HCT116 (cell line): Measurements from ENCODE around the gene MPPED1. TPM values are rescaled to one million over a fixed set of nuclear protein-coding genes. Genes with fewer than 3 reads are reported as not detected.

Experiments used
- ATAC-seq: fragments of 200-7000 bp; cut with Tn5 transposase; 2 replicates; pipeline ENCODE4 v1.9.1; 2020; ENCODE audit warnings: mild to moderate bottlenecking, moderate library complexity
- BruUV-seq: library from RNA; stranded (reverse); fragments of 400-500 nt; replicated peaks from 2 replicates; lab custom pipeline; 2021; lab: Mats Ljungman, UMichigan
- CTCF ChIA-PET: fragments of 300-600 bp; sonication (Branson Sonifier 250); formaldehyde crosslinking; loops from one replicate; lab custom pipeline; 2021; ENCODE audit warnings: antibody characterized with exemption; lab: Charles Lee
- POLR2A ChIA-PET: fragments of 300-600, 350-600 bp; sonication (Branson Sonifier 250); formaldehyde crosslinking; loops from one replicate; lab custom pipeline; 2021; ENCODE audit warnings: antibody characterized with exemption; lab: Charles Lee
- RAD21 ChIA-PET, 2 experiments: fragments of 300-600 bp; sonication (Branson Sonifier 250); formaldehyde crosslinking; loops; one replicate each; lab custom pipeline; 2023; ENCODE audit warnings: low total read pairs in 2 of 2; ENCODE audit not compliant: uncharacterized antibody in 2 of 2, unreplicated experiment in 2 of 2, low non-redundant PET in 1 of 2; lab: Charles Lee
- DNase-seq: peaks from one replicate; pipeline ENCODE4 v3.0.0-alpha.2; 2010; ENCODE audit warnings: low read depth, low spot score
- H2AFZ ChIP-seq: fragments of 200-600 bp; shearing (Covaris generic), sonication (generic); 2 replicates; pipeline ENCODE4 v1.6.1; 2017; ENCODE audit warnings: low read depth, mixed run types, mixed read lengths, antibody characterized with exemption, low read length; ENCODE audit not compliant: poor library complexity, severe bottlenecking
- H3K27ac ChIP-seq: 2 replicates; pipeline ENCODE4 v1.5.1; 2012; ENCODE audit warnings: low read depth, low read length
- H3K27me3 ChIP-seq: fragments of 200-600 bp; sonication (generic); 2 replicates; pipeline ENCODE4 v1.6.1; 2016; ENCODE audit warnings: mixed run types, low read length, mixed read lengths; ENCODE audit not compliant: insufficient read depth
- H3K36me3 ChIP-seq, 2 experiments: fragments of 200-500 bp in 1 of 2; fragments of 200-600 bp in 1 of 2; sonication (Bioruptor generic) in 1 of 2; sonication (generic) in 1 of 2; 2 replicates each; pipeline versions ENCODE4 v1.5.1 to v1.6.1; 2014 to 2016; ENCODE audit warnings: low read length in 2 of 2, inconsistent platforms in 1 of 2, mixed read lengths in 1 of 2, mixed run types in 1 of 2; ENCODE audit not compliant: insufficient read depth in 2 of 2, control insufficient read depth in 1 of 2
- H3K4me1 ChIP-seq, 2 experiments: fragments of 200-600 bp in 1 of 2; sonication (generic) in 1 of 2; 2 replicates each; pipeline versions ENCODE4 v1.5.1 to v1.6.1; 2012 to 2017; ENCODE audit warnings: low read length in 2 of 2, inconsistent platforms in 1 of 2, mild to moderate bottlenecking in 1 of 2, mixed read lengths in 1 of 2, mixed run types in 1 of 2, moderate library complexity in 1 of 2; ENCODE audit not compliant: insufficient read depth in 2 of 2, control insufficient read depth in 1 of 2
- H3K4me2 ChIP-seq: fragments of 200-600 bp; sonication (generic); 2 replicates; pipeline ENCODE4 v1.6.1; 2017; ENCODE audit warnings: mixed run types, low read length, mixed read lengths
- H3K4me3 ChIP-seq, 2 experiments: fragments of 200-600 bp in 1 of 2; sonication (generic) in 1 of 2; replicated peaks in 1 of 2; 2 replicates each; pipeline ENCODE4 v1.5.1; 2011 to 2016; ENCODE audit warnings: low read length in 2 of 2, control low read depth in 1 of 2, low read depth in 1 of 2, mild to moderate bottlenecking in 1 of 2, mixed read lengths in 1 of 2, mixed run types in 1 of 2
- H3K79me2 ChIP-seq: fragments of 200-600 bp; sonication (generic); 2 replicates; pipeline ENCODE4 v1.6.1; 2017; ENCODE audit warnings: mild to moderate bottlenecking, mixed run types, low read length, moderate library complexity, mixed read lengths; ENCODE audit not compliant: insufficient read depth
- H3K9ac ChIP-seq: fragments of 200-600 bp; sonication (generic); 2 replicates; pipeline ENCODE4 v1.6.1; 2016; ENCODE audit warnings: low read length, mixed read lengths
- H3K9me2 ChIP-seq: fragments of 200-600 bp; sonication (generic), shearing (Covaris generic); 2 replicates; pipeline ENCODE4 v1.6.1; 2017; ENCODE audit warnings: mixed run types, mild to moderate bottlenecking, moderate library complexity; ENCODE audit not compliant: insufficient read depth
- H3K9me3 ChIP-seq, 2 experiments: fragments of 200-500 bp in 1 of 2; fragments of 200-600 bp in 1 of 2; sonication (Bioruptor generic) in 1 of 2; sonication (generic) in 1 of 2; 2 replicates each; pipeline ENCODE4 v1.6.1; 2014 to 2017; ENCODE audit warnings: low read length in 2 of 2, mixed read lengths in 2 of 2, inconsistent platforms in 1 of 2, low read depth in 1 of 2, mild to moderate bottlenecking in 1 of 2, mixed run types in 1 of 2, moderate library complexity in 1 of 2; ENCODE audit not compliant: control insufficient read depth in 1 of 2, insufficient read depth in 1 of 2
- H4K20me1 ChIP-seq: fragments of 200-600 bp; sonication (generic), shearing (Covaris generic); 2 replicates; pipeline ENCODE4 v1.6.1; 2017; ENCODE audit warnings: mixed run types, mild to moderate bottlenecking, moderate library complexity; ENCODE audit not compliant: insufficient read depth
- CEBPB ChIP-seq: IDR thresholded peaks from 2 replicates; pipeline ENCODE4 v1.6.1; 2012; ENCODE audit warnings: low read depth
- EGR1 ChIP-seq: IDR thresholded peaks from 2 replicates; pipeline ENCODE4 v1.6.1; 2012; ENCODE audit warnings: low read depth
- ELF1 ChIP-seq: IDR thresholded peaks from 2 replicates; pipeline ENCODE4 v1.6.1; 2012; ENCODE audit warnings: low read depth, borderline replicate concordance
- EZH2 ChIP-seq: fragments of 200-600 bp; sonication (generic); IDR thresholded peaks from 2 replicates; pipeline ENCODE4 v1.6.1; 2017; ENCODE audit warnings: antibody characterized with exemption, mixed run types
- EZH2phosphoT487 ChIP-seq: fragments of 200-600 bp; IDR thresholded peaks from 2 replicates; pipeline ENCODE4 v1.6.1; 2018; ENCODE audit warnings: antibody characterized with exemption, borderline replicate concordance
- FOSL1 ChIP-seq: IDR thresholded peaks from 2 replicates; pipeline ENCODE4 v1.6.1; 2012; ENCODE audit warnings: low read depth
- JUND ChIP-seq: IDR thresholded peaks from 2 replicates; pipeline ENCODE4 v1.6.1; 2012
- SIN3A ChIP-seq: IDR thresholded peaks from 2 replicates; pipeline ENCODE4 v1.6.1; 2012; ENCODE audit warnings: low read depth
- SP1 ChIP-seq: IDR thresholded peaks from 2 replicates; pipeline ENCODE4 v1.6.1; 2012; ENCODE audit warnings: low read depth
- SRF ChIP-seq: IDR thresholded peaks from 2 replicates; pipeline ENCODE4 v1.6.1; 2012; ENCODE audit warnings: low read depth
- TCF7L2 ChIP-seq: IDR thresholded peaks from 2 replicates; pipeline ENCODE4 v1.7.0; 2011; ENCODE audit warnings: borderline replicate concordance, inconsistent platforms; ENCODE audit not compliant: insufficient read depth, insufficient read length; ENCODE audit errors: extremely low read depth
- YY1 ChIP-seq: IDR thresholded peaks from 2 replicates; pipeline ENCODE4 v1.6.1; 2011; ENCODE audit warnings: low read length, low read depth, moderate library complexity, mild to moderate bottlenecking; ENCODE audit not compliant: insufficient replicate concordance; ENCODE audit errors: extremely low read depth
- ZNF274 ChIP-seq: fragments of 200-500 bp; sonication (Bioruptor generic); IDR thresholded peaks from 2 replicates; pipeline ENCODE4 v1.6.1; 2014; ENCODE audit warnings: mild to moderate bottlenecking, low read depth, low read length, inconsistent platforms
- intact Hi-C: fragments of 100-400 bp; cut with micrococcal nuclease; formaldehyde crosslinking; loops from 2 replicates; pipeline ENCODE4 v1.10.0; 2022
- total RNA-seq: library from RNA; stranded (reverse); gene quantifications from one replicate; pipeline ENCODE4 v1.2.1, GENCODE V29; 2021; ENCODE audit not compliant: unreplicated experiment
- TF ChIP-seq, protein P1 (sequence below): IDR thresholded peaks from 2 replicates; pipeline ENCODE4 v1.6.1; 2012; ENCODE audit warnings: low read depth
- TF ChIP-seq, protein P2 (sequence below): IDR thresholded peaks from 2 replicates; pipeline ENCODE4 v1.6.1; 2012
- TF ChIP-seq, protein P3 (sequence below): IDR thresholded peaks from 2 replicates; pipeline ENCODE4 v1.6.1; 2012
- TF ChIP-seq, protein P4 (sequence below): IDR thresholded peaks from 2 replicates; pipeline ENCODE4 v1.6.1; 2011; ENCODE audit warnings: mild to moderate bottlenecking, low read length, moderate library complexity; ENCODE audit not compliant: insufficient replicate concordance; ENCODE audit errors: extremely low read depth
- TF ChIP-seq, protein P5 (sequence below), 3 experiments: fragments of 200-600 bp in 1 of 3; sonication (generic) in 1 of 3; IDR thresholded peaks in 2 of 3; conservative IDR thresholded peaks in 1 of 3; 2 replicates each; pipeline ENCODE4 v1.5.1; 2012 to 2017; ENCODE audit warnings: low read depth in 2 of 3, low read length in 2 of 3, antibody characterized with exemption in 1 of 3, borderline replicate concordance in 1 of 3, control low read depth in 1 of 3, mild to moderate bottlenecking in 1 of 3, mixed read lengths in 1 of 3, mixed run types in 1 of 3, moderate library complexity in 1 of 3; ENCODE audit not compliant: insufficient read depth in 1 of 3

Gene MPPED1
- total RNA-seq, 1 experiment from 2014 or later: not detected

DNA sequence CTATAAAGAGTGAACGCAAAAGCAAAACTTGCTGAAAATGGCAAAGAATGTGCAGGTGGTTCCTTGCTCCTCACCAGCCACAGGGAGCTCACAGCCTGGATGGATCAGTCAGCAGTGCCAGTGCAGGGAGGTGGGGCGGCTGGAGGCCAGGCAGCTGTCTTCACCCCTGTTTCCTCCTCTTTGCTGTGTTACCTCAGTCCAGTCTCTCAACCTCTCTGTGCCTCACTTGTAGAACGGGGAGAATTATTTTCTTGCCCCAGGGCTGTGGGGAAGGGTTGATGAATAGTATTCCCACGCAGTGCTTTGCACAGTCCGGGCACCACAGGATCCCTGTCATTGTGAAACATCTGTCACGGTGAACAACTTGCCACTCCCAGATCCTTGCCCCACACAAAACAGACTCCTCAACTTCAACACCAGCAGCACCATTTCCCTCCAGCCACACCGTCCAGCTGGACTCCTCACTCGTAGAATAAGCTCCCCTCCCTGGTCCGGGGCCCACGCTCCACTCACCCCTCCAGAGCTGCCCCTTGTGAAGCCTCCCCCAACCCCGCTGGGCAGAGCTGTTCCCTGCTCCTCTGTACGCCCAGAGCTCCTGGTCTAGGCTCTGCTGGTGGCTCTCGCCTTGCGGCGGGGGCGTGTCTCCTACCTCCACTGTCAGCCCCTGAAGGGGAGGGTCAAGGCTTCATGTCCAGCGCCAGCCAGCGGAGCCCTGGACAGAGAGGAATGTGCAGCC is 27.7 kb downstream of the MPPED1 start:
- Histone ChIP-seq H4K20me1 (no peaks in the 10 kb centered on the region), H3K36me3 (no peaks in the 10 kb centered on the region), H3K79me2 (no peaks in the 10 kb centered on the region), H3K9ac (no peak overlapping the region), H3K27ac (no peak overlapping the region), H3K27me3 (peaks cover 15% of the 10 kb centered on the region; the same call in 1 of the 2 replicates), H3K9me2 (no peaks in the 10 kb centered on the region), H3K4me3 (no peak overlapping the region), H3K4me1 (no peaks in the 10 kb centered on the region)
- DNase-seq (no peak), ATAC-seq (no peak)
- intact Hi-C loops: no loop called here
- TF ChIP-seq JUND (no peak), CEBPB (no peak), EGR1 (no peak), SIN3A (no peak), ZNF274 (no peak), YY1 (no peak), TCF7L2 (no peak), FOSL1 (no peak), SRF (no peak), ELF1 (no peak), EZH2 (no peak), SP1 (no peak), EZH2phosphoT487 (no peak)
- TF ChIP-seq, protein P1, sequence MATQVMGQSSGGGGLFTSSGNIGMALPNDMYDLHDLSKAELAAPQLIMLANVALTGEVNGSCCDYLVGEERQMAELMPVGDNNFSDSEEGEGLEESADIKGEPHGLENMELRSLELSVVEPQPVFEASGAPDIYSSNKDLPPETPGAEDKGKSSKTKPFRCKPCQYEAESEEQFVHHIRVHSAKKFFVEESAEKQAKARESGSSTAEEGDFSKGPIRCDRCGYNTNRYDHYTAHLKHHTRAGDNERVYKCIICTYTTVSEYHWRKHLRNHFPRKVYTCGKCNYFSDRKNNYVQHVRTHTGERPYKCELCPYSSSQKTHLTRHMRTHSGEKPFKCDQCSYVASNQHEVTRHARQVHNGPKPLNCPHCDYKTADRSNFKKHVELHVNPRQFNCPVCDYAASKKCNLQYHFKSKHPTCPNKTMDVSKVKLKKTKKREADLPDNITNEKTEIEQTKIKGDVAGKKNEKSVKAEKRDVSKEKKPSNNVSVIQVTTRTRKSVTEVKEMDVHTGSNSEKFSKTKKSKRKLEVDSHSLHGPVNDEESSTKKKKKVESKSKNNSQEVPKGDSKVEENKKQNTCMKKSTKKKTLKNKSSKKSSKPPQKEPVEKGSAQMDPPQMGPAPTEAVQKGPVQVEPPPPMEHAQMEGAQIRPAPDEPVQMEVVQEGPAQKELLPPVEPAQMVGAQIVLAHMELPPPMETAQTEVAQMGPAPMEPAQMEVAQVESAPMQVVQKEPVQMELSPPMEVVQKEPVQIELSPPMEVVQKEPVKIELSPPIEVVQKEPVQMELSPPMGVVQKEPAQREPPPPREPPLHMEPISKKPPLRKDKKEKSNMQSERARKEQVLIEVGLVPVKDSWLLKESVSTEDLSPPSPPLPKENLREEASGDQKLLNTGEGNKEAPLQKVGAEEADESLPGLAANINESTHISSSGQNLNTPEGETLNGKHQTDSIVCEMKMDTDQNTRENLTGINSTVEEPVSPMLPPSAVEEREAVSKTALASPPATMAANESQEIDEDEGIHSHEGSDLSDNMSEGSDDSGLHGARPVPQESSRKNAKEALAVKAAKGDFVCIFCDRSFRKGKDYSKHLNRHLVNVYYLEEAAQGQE: no peak
- TF ChIP-seq, protein P2, sequence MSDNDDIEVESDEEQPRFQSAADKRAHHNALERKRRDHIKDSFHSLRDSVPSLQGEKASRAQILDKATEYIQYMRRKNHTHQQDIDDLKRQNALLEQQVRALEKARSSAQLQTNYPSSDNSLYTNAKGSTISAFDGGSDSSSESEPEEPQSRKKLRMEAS: no peak
- TF ChIP-seq, protein P3, sequence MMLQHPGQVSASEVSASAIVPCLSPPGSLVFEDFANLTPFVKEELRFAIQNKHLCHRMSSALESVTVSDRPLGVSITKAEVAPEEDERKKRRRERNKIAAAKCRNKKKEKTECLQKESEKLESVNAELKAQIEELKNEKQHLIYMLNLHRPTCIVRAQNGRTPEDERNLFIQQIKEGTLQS: no peak
- TF ChIP-seq, protein P4, sequence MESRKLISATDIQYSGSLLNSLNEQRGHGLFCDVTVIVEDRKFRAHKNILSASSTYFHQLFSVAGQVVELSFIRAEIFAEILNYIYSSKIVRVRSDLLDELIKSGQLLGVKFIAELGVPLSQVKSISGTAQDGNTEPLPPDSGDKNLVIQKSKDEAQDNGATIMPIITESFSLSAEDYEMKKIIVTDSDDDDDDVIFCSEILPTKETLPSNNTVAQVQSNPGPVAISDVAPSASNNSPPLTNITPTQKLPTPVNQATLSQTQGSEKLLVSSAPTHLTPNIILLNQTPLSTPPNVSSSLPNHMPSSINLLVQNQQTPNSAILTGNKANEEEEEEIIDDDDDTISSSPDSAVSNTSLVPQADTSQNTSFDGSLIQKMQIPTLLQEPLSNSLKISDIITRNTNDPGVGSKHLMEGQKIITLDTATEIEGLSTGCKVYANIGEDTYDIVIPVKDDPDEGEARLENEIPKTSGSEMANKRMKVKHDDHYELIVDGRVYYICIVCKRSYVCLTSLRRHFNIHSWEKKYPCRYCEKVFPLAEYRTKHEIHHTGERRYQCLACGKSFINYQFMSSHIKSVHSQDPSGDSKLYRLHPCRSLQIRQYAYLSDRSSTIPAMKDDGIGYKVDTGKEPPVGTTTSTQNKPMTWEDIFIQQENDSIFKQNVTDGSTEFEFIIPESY: no peak
- TF ChIP-seq, protein P5, sequence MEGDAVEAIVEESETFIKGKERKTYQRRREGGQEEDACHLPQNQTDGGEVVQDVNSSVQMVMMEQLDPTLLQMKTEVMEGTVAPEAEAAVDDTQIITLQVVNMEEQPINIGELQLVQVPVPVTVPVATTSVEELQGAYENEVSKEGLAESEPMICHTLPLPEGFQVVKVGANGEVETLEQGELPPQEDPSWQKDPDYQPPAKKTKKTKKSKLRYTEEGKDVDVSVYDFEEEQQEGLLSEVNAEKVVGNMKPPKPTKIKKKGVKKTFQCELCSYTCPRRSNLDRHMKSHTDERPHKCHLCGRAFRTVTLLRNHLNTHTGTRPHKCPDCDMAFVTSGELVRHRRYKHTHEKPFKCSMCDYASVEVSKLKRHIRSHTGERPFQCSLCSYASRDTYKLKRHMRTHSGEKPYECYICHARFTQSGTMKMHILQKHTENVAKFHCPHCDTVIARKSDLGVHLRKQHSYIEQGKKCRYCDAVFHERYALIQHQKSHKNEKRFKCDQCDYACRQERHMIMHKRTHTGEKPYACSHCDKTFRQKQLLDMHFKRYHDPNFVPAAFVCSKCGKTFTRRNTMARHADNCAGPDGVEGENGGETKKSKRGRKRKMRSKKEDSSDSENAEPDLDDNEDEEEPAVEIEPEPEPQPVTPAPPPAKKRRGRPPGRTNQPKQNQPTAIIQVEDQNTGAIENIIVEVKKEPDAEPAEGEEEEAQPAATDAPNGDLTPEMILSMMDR (IDR thresholded peaks at IDR 0.05 in 2 of 3, conservative IDR thresholded peaks at IDR 0.05 in 1 of 3; ENCODE audit: borderline replicate concordance in 1 of 3, insufficient read depth in 1 of 3, low read depth in 2 of 3, low read length in 2 of 3): no peak
- TF ChIP-seq, all 23 proteins: peak for 0
- RAD21 ChIA-PET: no interaction called here
- POLR2A ChIA-PET: no interaction called here
- no TSS peak for BruUV-seq
- Histone ChIP-seq H3K4me2 (no peak overlapping the region), H3K9me3 (no peaks in the 10 kb centered on the region), H2AFZ (no peak overlapping the region)
- CTCF ChIA-PET: no interaction called here
